HG02798 (cell line): ENCODE results near the gene SUPT3H.

Experiments used
- ATAC-seq: cut with Tn5 transposase; IDR thresholded peaks from one replicate; pipeline ENCODE4 v1.9.1; 2021; ENCODE audit warnings: mild to moderate bottlenecking; ENCODE audit not compliant: unreplicated experiment, poor library complexity

SUPT3H gene

DNA sequence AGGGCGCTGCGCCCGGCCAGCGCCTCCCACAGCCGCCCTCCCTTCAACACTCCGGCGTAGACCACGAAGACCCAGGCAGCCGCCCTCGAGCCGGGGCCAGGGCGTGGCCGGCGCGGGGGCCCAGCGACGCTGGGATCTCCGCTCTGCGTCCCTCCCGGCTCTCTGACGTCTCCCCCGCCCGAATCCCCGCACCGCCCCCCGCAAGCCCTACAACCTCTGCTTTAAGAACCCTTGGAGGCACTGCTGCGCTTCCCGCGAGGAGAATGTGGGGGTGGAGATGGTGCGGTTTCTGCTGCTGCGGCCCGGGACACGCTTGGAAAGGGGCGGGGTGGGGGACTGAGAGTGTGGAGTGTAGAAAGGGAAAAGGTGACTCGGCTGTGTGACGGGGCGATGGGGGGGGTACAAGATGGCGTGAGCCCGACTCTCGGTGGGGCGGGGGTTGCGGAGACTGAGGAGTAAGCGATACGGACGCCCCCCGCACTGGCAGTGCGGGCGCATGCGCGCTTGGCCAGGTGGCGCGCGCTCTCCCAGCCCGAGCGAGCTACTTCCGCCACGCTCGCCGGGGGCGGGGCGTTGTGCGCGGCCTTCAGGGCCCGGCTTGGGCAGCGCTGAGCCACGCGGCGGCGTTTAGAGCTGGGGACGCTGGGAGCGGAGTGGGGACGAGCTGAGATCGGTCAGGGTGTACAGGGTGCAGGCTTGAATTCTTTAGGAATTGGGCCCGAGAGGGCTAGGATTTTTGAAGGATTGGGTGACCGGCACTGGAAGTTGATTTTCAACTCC is at the start of gene SUPT3H:
SUPT3H (minus strand) TSS at position 381 of the 780 bp plus-strand sequence.
- ATAC-seq = peak; percentile 93

DNA sequence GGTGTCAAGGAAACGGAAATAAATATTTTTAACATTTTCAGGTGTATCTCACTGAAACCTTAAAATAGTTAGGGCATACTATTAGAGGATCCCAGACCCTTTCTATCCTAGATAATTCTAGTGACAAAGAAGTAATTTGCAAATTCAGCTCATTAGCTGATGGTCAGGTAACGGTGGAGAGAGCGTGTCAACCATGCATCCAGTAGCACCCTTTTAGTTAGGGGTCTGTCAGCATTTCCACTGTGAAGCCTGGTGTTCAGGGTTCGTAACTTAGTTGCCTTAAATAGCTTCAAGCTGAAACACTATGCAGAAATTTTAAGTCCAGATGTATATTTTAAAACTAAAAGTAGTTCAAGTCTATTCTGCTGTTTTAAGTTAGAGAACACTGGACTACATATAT is 48.5 kb upstream of the SUPT3H start:
- ATAC-seq = no peak

DNA sequence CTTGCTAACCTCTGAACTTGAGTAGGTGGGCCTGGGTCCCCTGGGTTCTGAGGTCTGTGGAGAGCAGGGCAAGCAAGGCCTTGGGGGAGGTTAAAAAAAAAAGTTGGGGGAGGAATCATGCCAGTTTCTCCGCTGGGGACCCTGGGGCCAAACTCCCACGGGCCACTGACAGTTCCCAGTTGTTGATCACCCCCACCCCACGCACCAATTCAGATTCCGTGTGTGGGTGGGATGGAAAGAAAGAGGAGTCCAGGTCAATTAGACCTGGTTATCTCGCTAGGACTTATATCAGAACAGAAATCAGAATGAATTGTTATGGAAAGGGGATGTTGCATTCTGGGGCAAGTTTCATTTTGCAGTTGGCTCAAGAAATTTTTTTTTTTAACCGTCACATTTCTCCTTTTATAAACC is 46.7 kb upstream of the SUPT3H start:
- no peak for ATAC-seq

DNA sequence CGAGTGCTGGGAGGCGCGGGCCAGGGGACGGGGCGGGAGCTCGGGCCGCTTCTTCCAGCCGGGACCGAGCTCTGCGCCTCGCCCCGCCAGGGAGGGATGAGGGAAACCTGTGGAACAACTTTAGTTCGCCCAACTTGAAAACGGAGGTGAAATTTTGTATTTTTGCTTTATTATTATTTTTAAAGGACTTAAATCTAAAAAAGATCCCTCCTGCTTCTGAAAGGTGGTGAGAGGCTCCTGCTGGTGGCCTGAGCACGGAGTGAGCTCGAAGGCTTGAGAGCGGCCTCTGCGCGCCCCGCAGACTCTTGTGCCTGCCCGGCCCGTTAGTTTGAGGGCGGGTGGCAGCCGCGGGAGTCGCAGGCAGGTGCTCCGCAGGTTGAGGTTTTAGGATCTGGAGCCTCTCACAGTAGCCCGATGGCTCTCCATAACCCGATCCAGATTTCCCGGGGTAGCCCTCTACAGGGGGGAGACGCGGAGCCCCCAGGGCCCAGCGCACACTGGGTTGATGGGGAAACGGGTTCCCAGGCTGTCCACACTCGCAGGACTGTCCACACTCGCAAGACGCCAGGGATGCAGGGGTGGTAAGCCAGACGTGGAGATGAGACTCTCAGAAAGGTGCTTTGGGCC is 46.2 kb upstream of the SUPT3H start:
- ATAC-seq = no peak

DNA sequence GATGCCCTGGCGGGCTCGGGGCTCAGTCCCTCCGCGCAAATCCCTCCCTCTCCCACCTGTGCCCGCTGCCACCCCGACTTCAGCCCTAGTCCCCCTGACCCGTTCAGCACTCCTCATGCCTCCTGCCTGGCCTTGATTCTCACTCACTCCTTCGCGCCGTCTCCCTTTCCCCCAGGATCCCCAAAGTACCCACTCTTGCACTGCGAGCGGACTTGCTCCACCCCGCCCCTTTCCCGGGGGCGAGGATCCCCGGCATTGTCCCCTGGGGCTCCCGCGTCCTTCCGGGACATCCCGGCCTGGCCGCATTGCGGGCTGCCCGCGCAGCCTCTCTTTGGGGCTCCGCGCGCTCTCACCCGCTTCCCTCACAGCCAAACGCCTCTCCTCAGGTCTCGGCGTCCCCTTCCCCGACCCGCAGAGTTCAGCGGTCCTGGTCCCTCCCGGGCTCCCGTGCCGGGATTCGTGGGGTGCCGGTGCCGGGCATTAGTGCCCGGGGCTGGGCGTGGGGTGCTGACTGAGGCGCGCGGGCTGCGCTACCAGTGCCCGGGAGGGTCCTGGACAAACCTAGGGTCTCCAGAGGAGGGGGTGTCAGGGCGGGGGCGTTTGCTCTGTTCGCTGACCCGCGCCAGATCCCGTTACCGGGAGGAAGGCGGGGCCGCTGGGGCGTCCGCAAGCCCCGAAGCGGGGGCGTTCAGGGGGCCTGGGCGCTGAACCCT is 45.5 kb upstream of the SUPT3H start:
- no peak for ATAC-seq

DNA sequence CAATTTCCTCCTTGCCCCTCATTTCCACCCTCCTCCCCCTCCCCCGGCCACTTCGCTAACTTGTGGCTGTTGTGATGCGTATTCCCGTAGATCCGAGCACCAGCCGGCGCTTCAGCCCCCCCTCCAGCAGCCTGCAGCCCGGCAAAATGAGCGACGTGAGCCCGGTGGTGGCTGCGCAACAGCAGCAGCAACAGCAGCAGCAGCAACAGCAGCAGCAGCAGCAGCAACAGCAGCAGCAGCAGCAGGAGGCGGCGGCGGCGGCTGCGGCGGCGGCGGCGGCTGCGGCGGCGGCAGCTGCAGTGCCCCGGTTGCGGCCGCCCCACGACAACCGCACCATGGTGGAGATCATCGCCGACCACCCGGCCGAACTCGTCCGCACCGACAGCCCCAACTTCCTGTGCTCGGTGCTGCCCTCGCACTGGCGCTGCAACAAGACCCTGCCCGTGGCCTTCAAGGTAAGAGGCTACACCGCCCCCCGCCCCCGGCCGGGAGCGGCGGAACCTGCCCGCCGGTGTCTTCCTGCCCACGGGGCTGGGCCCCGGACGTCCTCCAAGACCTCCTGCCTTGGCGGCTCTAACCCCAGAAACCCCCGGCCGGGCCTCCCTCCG is 44.9 kb upstream of the SUPT3H start:
- ATAC-seq = no peak

DNA sequence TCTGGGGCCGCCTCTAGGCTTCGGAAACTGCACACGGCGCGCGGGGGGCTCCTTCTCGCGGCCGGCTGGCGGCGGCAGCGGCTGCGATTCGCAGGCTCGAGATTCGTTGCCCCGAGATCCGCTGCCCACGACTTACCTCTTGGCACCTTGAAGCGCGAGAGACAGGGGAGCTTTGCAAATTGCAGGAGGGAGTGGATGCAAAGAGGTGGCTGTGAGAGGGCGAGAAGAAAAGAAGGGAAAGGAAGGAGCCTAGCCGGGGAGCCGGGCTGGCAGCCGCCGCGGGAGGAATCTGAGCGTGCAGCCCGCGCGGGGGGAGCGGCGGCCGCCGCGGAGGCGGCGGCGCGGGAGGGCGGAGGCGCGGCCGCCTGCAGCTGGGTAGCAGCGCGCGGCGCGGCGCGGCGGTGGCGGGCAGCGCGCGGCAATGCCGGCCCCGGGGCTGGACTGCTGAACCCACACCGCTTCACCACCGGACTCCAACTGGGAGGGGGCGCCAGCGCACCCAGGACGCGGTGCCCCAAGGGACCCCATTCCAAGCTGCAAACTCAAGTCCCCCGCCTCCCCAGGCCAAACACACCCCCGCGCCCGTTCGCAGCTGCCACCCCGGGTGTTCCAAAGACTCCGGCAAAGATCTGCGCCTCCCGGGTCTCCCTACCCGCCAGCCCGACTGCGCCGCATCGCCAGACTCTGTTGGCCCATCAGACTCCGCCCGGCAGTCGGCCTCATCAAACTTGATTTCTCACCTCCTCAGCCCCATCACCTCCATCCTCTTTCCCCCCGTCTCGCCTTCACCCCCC is 44.2 kb upstream of the SUPT3H start:
- ATAC-seq = no peak

DNA sequence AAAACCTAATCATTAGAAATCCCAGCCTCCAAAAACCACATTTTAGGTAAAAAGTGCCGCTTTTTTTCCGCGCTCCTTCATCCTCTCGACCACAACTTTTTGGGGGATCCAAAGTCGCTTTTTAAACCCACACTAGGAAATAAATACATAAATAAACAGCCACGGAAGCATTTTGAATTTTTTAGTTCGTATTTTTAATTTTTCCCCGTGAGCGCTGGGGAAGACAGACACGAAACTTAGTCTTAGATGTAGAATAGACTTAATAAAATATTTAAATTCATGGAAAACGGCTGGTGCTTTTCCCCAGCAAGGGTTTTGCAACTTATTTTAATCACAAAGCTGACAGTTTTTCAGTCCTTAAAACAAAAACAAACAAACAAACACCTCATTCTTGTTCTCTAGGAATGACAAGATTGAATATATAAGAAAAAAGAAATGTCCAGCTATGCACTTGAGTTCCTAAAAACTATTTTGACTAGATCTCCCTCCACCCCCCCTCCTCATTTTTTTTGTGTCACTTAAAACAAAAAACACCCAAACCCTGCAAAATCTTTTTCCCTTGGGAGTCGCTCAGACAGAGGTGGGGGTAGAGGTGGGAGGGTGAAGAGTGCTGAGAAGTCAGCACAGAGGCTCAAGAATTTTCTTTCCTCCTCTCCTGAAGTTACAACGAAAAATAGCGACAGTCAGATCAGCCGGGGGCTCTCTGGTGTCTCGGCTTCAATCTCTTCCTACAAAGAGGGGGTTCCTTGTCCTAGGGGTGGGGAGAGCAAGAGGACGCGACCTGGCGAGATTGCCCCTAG is 43.4 kb upstream of the SUPT3H start:
- no peak for ATAC-seq

DNA sequence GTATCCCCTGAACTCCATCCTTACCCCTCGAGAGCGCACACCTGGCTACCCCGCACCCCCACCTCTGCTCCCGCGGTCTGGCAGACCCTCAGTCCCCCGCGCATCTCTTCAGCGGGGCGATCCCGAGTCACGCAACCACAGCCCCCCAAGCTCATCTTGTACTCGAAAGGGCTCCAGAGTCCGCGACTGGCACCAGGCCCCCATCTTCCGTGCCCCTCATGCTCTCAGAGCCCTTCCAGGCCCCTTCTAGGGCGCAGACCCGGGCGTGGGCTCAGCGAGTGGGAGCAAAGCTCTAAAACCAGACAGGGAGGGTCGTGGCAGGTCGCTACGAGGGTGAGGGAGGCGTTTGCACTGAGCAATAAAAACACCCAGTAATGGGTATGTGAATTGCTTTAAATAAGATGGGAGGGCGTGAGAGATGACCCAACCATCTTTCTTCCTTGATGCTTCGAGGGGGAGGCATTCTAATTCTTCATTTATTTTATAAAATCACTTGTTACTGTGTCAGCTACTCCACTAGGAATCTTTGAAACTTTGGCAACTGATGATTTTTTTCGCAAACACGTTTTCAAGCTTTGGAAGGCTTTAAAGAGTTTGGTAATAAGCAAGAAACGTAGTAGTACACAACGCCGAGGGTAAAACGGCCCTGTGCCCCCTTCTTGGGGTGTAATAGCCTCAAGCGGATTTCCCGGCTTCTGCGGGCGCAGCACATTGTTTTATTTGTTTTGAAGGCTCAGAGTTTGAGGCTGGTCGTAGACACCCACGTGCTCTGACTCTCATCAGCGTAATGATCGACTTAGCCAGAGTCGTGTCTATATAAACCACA is 42.6 kb upstream of the SUPT3H start:
- no peak for ATAC-seq

DNA sequence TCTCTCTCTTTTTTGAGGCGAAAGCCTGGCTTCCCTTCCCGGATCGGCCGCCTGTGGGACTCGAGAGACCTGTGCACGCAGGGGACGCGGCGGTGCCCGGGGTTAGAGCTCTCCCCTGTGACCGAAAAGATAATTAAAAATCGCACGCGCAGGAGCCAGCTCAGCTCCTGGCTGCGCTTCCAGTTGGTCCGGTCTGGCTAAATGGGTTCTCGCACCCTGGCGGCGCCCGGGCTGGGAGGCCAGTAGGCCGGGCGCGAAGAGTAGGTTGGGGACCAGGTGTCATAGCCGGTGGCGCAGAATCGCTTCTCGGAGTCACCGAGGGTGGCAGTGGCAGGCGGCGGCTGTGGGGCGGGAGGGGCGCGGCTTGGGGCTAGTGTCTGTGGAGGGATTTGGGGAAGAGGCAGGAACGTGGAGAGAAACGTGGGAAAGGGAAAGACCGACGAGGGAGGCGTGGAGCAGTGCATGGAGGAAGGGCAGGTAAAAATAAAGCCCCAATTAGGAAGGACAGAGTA is 41.9 kb upstream of the SUPT3H start:
- peak; percentile 30 for ATAC-seq

DNA sequence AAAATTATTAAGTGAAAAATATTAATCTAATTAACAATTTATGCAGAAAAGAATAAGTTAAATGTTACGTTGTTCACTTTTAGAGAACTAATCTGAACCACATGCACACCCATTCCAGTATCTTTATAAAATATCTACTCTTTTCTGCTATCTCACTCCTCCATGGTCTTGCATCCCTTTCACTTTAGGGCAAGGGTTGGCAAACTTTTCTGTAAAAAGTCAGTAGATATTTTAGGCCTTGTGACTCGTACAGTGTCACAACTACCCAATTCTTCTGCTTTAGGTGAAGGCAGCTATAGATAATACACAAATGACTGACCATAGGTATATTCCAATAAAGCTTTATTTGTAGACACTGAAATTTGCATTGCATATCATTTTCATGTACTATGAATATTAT is 39.7 kb upstream of the SUPT3H start:
- ATAC-seq = no peak

DNA sequence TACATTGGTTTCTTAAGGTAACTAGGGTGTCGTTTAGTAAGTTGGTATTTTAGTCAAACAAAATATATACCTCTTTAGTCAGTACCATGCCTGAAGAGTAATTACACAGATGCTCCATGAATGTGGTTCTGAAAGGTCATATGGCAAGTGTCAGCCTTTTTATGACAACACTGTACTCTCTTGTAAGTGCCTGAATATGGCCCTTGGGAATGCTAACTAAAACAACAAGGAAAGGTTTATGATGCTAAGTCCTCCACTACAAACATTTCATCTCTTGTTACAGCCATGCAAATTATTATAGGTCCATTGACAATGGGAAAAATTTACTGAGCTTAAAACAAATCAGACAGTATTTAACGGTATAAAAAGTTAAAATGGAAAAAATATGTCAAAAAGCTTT is 39.0 kb upstream of the SUPT3H start:
- no peak for ATAC-seq

DNA sequence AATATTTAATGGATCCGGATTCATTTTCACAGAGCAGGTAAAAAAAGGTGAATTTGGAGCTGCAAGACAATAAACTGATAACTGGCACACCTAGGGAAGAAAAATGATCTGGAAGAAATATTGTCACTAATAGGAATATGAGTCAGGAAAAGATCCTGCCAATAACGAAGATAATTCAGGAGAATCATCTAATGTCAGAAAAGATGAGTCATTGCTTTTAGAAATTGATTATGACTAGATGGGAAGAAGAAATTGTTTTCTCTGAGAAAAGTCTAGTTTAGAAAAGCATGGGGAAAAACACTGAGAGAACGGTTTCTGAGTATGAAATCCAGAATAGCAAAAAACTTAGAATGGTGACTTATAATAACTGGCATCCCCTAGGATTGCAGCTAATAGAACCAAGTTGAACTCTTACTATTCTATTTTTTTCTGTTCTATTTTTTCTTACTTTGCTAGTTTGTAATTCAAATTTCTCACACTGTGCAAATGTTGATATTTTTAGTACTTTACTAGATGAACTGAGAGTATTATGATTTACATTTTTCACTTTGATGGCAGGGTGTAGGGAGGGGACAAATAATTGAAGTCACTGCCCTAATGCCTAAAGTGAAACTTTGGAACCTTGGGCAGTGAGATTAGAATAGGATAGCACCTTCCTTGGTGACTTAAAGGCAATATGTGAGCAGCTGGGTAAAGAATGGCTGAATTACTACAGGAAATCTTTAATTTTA is 38.2 kb upstream of the SUPT3H start:
- no peak for ATAC-seq

DNA sequence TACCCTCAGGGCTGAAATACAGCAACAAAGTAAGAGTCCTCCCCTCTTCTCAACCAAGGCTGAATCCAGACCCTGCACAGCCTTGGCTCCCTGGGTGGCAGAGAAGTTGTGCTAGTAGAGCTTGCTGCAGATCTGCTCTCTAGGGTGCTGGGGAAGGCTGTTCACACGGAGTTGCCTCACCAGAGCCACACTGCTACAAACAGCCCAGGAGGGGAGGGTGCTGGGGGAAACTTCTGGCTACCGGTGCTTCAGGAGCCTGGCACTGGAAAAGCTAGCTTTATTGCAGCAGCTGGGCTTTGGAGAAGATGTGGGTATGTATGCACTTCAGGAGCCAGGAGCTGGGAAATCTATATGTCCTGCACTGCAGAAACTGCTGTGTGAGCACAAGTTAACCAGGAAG is 37.6 kb upstream of the SUPT3H start:
- ATAC-seq = no peak

DNA sequence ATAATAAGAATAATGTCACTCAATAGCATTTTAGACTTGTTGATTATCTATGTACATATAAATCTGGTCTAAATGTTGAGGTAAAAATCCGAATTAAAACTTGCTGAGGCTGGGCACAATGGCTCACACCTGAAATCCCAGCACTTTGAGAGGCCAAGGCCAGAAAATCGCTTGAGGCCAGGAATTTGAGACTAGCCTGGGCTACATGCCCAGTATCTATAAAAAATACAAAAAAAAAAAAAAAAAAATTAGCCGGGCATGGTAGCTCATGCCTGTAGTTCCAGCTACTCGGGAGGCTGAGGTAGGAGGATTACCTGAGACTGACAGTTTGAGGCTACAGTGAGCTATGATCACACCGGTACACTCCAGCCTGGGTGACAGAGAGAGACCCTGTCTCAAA is 34.2 kb upstream of the SUPT3H start:
- ATAC-seq = no peak

DNA sequence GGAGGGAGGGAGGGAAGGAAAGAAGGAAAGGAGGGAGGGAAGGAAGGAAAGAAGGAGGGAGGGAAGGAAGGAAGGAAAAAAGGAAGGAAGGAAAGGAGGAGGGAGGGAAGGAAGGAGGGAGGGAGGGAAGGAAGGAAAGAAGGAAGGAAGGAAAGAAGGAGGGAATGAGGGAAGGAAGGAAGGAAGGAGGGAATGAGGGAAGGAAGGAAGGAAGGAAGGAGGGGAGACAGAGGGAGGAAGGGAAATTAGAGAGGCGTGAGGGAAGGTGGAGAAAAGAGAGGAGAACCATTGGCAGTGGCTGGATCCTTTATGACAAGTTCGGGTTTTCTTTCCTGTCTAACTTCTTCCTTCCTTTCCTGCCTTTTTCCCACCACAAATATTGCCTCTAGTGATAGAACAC is 22.3 kb upstream of the SUPT3H start:
- no peak for ATAC-seq

DNA sequence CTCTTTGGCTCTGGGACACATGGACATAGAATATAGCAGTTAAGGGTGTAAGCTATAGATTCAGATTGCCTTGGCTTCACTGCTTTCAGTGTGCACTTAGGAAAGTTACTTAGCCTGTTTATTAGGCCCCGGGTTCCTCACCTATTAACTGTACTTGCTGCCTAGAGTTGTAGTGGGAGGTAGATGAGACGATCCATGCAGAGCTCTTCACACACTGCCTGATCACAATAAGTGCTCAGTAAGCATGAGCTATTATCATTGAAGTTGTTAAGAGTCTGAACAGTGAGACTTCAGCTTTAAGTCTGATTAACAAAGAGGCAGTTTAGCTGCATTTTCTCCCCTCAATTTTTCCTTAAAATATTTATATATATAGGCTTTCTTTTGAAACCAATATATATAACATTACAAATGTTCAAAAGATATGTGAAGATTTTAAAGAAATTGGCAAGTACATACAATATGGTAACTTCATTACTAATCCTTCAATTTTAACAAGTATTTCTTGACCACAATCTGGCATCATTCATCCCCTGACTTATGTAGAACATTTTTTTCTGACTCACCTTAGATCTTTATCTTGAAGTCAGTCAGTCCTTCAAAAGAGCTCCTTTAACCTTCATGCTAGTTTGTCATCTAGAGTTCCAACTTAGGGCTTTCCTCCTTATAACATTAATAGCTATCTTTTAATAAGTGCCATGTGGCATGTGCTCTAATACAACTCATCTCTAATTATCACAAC is 20.5 kb upstream of the SUPT3H start:
- ATAC-seq = no peak
